ENCODE data around the gene GNG2.

Gene GNG2

DNA sequence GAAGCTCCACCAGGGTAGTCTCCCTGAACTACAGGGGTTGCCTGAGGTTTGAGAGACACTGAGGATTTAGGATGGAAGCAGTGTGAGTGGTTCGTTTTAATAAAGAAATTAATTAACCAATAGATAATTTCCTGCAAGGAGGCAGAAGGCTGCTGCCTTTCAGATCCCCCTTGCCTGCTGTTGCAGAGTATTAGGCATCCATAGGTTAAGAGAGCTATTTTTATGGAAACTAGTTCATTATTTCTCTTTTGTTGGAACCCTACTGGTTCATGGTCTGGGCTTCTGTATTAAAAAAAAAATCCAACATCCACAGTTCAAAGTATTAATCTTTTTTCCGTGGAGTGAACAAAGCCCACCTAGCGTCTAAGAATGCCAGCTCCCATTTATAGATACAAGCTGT, 78.4 kb downstream of the GNG2 start:
- no peak overlapping the region for H3K4me3 ChIP-seq (ENCODE audit: low read length)
- H3F3A ChIP-seq (ENCODE audit: insufficient read depth, low read length): no peaks in the 10 kb centered on the region
- no peak overlapping the region for H2AFZ ChIP-seq (ENCODE audit: low read length)
- no peaks in the 10 kb centered on the region for H3K9me3 ChIP-seq (replicated peaks; ENCODE audit: insufficient read depth, low read length)
- no peaks in the 10 kb centered on the region for H4K20me1 ChIP-seq (ENCODE audit: insufficient read depth, low read length)
- TF ChIP-seq EZH2 (optimal IDR thresholded peaks at IDR 0.05; ENCODE audit: low read depth, low read length): no peak
- TF ChIP-seq, protein P1, sequence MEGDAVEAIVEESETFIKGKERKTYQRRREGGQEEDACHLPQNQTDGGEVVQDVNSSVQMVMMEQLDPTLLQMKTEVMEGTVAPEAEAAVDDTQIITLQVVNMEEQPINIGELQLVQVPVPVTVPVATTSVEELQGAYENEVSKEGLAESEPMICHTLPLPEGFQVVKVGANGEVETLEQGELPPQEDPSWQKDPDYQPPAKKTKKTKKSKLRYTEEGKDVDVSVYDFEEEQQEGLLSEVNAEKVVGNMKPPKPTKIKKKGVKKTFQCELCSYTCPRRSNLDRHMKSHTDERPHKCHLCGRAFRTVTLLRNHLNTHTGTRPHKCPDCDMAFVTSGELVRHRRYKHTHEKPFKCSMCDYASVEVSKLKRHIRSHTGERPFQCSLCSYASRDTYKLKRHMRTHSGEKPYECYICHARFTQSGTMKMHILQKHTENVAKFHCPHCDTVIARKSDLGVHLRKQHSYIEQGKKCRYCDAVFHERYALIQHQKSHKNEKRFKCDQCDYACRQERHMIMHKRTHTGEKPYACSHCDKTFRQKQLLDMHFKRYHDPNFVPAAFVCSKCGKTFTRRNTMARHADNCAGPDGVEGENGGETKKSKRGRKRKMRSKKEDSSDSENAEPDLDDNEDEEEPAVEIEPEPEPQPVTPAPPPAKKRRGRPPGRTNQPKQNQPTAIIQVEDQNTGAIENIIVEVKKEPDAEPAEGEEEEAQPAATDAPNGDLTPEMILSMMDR (IDR thresholded peaks at IDR 0.05; ENCODE audit: low read length): no peak
- TF ChIP-seq EZH2phosphoT487 (IDR thresholded peaks at IDR 0.05; ENCODE audit: low read length): no peak
- no peak for DNase-seq
- H3K27me3 ChIP-seq (replicated peaks; ENCODE audit: insufficient read depth, low read length): no peaks in the 10 kb centered on the region
- no peaks in the 10 kb centered on the region for H3K9me2 ChIP-seq (replicated peaks; ENCODE audit: insufficient read depth, low read length)
- no peak overlapping the region for H3K27ac ChIP-seq (ENCODE audit: low read length)
- H3K4me1 ChIP-seq (ENCODE audit: low read length): no peaks in the 10 kb centered on the region
- H3K9ac ChIP-seq (ENCODE audit: low read length): no peak overlapping the region
- H3K4me2 ChIP-seq (ENCODE audit: low read depth, low read length): no peak overlapping the region
- H3K36me3 ChIP-seq (replicated peaks; ENCODE audit: insufficient read depth, low read length): no peaks in the 10 kb centered on the region
- H3K79me2 ChIP-seq (ENCODE audit: low read length): no peaks in the 10 kb centered on the region

DNA sequence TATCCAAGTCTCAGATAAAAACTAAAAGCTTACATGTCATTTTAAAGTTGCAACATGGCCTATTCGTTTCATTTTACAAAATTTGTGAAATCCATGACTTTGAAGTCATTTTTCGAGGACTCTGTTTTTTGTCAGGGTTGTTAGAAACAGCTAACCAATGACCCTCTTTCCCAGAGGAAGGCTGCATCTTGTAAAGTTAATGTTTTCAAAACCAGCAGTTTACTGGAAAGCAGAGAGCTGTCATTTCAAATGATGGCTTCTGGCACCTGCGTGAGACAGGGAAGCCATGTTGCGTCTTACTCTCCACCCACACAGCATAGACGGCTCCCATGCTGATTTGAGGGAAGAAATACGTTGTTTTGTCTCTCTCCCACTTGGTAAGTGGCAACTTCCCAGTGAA, 78.8 kb downstream of the GNG2 start:
- H3K79me2 ChIP-seq (ENCODE audit: low read length): no peaks in the 10 kb centered on the region
- no peak overlapping the region for H3K4me2 ChIP-seq (ENCODE audit: low read depth, low read length)
- H3K27me3 ChIP-seq (replicated peaks; ENCODE audit: insufficient read depth, low read length): no peaks in the 10 kb centered on the region
- TF ChIP-seq EZH2phosphoT487 (IDR thresholded peaks at IDR 0.05; ENCODE audit: low read length) (no peak), EZH2 (optimal IDR thresholded peaks at IDR 0.05; ENCODE audit: low read depth, low read length) (no peak)
- TF ChIP-seq, protein P1 (IDR thresholded peaks at IDR 0.05; ENCODE audit: low read length): no peak
- H3K27ac ChIP-seq (ENCODE audit: low read length): no peak overlapping the region
- H4K20me1 ChIP-seq (ENCODE audit: insufficient read depth, low read length): no peaks in the 10 kb centered on the region
- no peaks in the 10 kb centered on the region for H3F3A ChIP-seq (ENCODE audit: insufficient read depth, low read length)
- H3K4me3 ChIP-seq (ENCODE audit: low read length): no peak overlapping the region
- no peaks in the 10 kb centered on the region for H3K36me3 ChIP-seq (replicated peaks; ENCODE audit: insufficient read depth, low read length)
- no peak overlapping the region for H3K9ac ChIP-seq (ENCODE audit: low read length)
- H2AFZ ChIP-seq (ENCODE audit: low read length): no peak overlapping the region
- no peaks in the 10 kb centered on the region for H3K4me1 ChIP-seq (ENCODE audit: low read length)
- no peak for DNase-seq
- no peaks in the 10 kb centered on the region for H3K9me3 ChIP-seq (replicated peaks; ENCODE audit: insufficient read depth, low read length)
- no peaks in the 10 kb centered on the region for H3K9me2 ChIP-seq (replicated peaks; ENCODE audit: insufficient read depth, low read length)

DNA sequence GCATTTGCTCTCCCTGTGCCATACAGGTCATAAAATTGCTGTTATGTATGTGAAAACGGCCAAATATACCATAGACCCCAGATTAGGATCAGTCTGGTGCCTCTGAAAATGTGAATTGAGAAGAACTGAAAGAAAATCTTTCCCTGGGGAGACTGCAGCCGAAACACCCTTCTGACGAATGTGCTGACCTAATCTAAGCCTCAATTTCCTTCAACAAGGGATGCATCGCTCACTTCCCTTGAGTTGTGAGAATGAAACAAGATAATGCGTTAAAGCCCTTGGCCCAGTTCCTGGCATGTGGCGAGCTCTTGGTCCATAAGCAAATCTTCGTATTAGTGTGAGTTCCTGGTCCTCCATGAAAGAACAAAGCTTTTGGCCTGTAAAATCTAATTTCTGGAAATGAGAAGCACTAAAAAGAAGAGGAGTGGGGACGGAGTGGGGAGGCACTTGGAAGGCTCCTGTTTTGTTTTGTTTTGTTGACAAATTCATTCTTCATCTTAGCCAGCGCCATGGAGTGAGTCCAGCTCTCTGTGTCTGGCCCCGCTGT, 79.4 kb downstream of the GNG2 start:
- Histone ChIP-seq H3K9me2 (replicated peaks; ENCODE audit: insufficient read depth, low read length) (no peaks in the 10 kb centered on the region), H3K9me3 (replicated peaks; ENCODE audit: insufficient read depth, low read length) (no peaks in the 10 kb centered on the region), H3K79me2 (ENCODE audit: low read length) (no peaks in the 10 kb centered on the region), H3K9ac (ENCODE audit: low read length) (no peak overlapping the region), H3K27ac (ENCODE audit: low read length) (no peak overlapping the region), H3K27me3 (replicated peaks; ENCODE audit: insufficient read depth, low read length) (no peaks in the 10 kb centered on the region), H3K4me3 (ENCODE audit: low read length) (no peak overlapping the region), H3K36me3 (replicated peaks; ENCODE audit: insufficient read depth, low read length) (no peaks in the 10 kb centered on the region), H3F3A (ENCODE audit: insufficient read depth, low read length) (no peaks in the 10 kb centered on the region), H3K4me1 (ENCODE audit: low read length) (no peaks in the 10 kb centered on the region), H2AFZ (ENCODE audit: low read length) (no peak overlapping the region), H4K20me1 (ENCODE audit: insufficient read depth, low read length) (no peaks in the 10 kb centered on the region), H3K4me2 (ENCODE audit: low read depth, low read length) (no peak overlapping the region)
- TF ChIP-seq EZH2 (optimal IDR thresholded peaks at IDR 0.05; ENCODE audit: low read depth, low read length): no peak
- TF ChIP-seq EZH2phosphoT487 (IDR thresholded peaks at IDR 0.05; ENCODE audit: low read length): no peak
- TF ChIP-seq, protein P1 (IDR thresholded peaks at IDR 0.05; ENCODE audit: low read length): no peak
- DNase-seq: no peak

All from MM.1S (cell line).